H1 (cell line): ENCODE measurements around the gene SPHKAP. TPM values are rescaled to one million over a fixed set of nuclear protein-coding genes. Genes with fewer than 3 reads are reported as not detected.

Experiments used
- CTCF ChIA-PET: fragments of 300-600 bp; sonication (Branson Sonifier 250); formaldehyde crosslinking; loops from one replicate; lab custom pipeline; 2021; ENCODE audit not compliant: partially characterized antibody; lab: Charles Lee
- POLR2A ChIA-PET: fragments of 300-600 bp; sonication (Branson Sonifier 250); formaldehyde crosslinking; loops from one replicate; lab custom pipeline; 2021; ENCODE audit warnings: inconsistent platforms; ENCODE audit not compliant: partially characterized antibody; lab: Charles Lee
- DNase-seq, 2 experiments: peaks; one replicate each; pipeline versions ENCODE4 v3.0.0 to v3.0.0-alpha.2; 2010 to 2022; ENCODE audit warnings: low spot score in 2 of 2, low read depth in 1 of 2, mixed read lengths in 1 of 2
- FAIRE-seq: peaks from 2 replicates; lab custom pipeline; 2011; peaks lifted over from hg19 to GRCh38; lab: Jason Lieb, UNC
- H2AFZ ChIP-seq: 2 replicates; pipeline ENCODE4 v1.8.1; 2012; ENCODE audit warnings: low read length, inconsistent platforms
- H2AK5ac ChIP-seq: 2 replicates; pipeline ENCODE4 v1.6.1; 2013; ENCODE audit warnings: low read depth, low read length
- H2BK120ac ChIP-seq: replicated peaks from 2 replicates; pipeline ENCODE3; 2013; ENCODE audit warnings: low read depth, low read length, inconsistent platforms
- H2BK12ac ChIP-seq: 2 replicates; pipeline ENCODE4 v1.6.1; 2013; ENCODE audit warnings: low read depth, low read length
- H2BK15ac ChIP-seq: 2 replicates; pipeline ENCODE4 v1.6.1; 2013; ENCODE audit warnings: low read length
- H2BK20ac ChIP-seq: 2 replicates; pipeline ENCODE4 v1.6.1; 2013; ENCODE audit warnings: low read length
- H2BK5ac ChIP-seq: 2 replicates; pipeline ENCODE4 v1.6.1; 2013; ENCODE audit warnings: low read depth, low read length
- H3K14ac ChIP-seq: 2 replicates; pipeline ENCODE4 v1.6.1; 2013; ENCODE audit warnings: inconsistent platforms; ENCODE audit not compliant: insufficient read length
- H3K18ac ChIP-seq: 2 replicates; pipeline ENCODE4 v1.6.1; 2013; ENCODE audit warnings: low read length; ENCODE audit errors: extremely low read depth
- H3K23ac ChIP-seq: 2 replicates; pipeline ENCODE4 v1.6.1; 2013; ENCODE audit warnings: inconsistent platforms; ENCODE audit not compliant: insufficient read length
- H3K23me2 ChIP-seq: 2 replicates; pipeline ENCODE4 v1.6.1; 2013; ENCODE audit warnings: low read depth, low read length
- H3K27ac ChIP-seq: 2 replicates; pipeline ENCODE4 v1.6.1; 2011; ENCODE audit warnings: low read depth, low read length, inconsistent platforms
- H3K27me3 ChIP-seq, 4 experiments: replicated peaks in 1 of 4; 1 replicate in 1 of 4; 2 replicates in 3 of 4; pipeline versions ENCODE4 v1.6.1 to v1.8.1; 2011 to 2013; ENCODE audit warnings: low read length in 3 of 4, mild to moderate bottlenecking in 3 of 4, inconsistent platforms in 2 of 4, mixed read lengths in 2 of 4, moderate library complexity in 1 of 4; ENCODE audit not compliant: control insufficient read depth in 3 of 4, insufficient read depth in 3 of 4; ENCODE audit errors: extremely low read depth in 1 of 4
- H3K36me3 ChIP-seq, 4 experiments: 2 replicates each; pipeline versions ENCODE4 v1.6.1 to v1.8.1; 2011 to 2013; ENCODE audit warnings: mild to moderate bottlenecking in 4 of 4, low read length in 3 of 4, moderate library complexity in 2 of 4, control low read depth in 1 of 4, inconsistent platforms in 1 of 4; ENCODE audit not compliant: insufficient read depth in 4 of 4, control insufficient read depth in 2 of 4
- H3K4ac ChIP-seq: replicated peaks from 2 replicates; pipeline ENCODE3; 2013; ENCODE audit warnings: low read length, low read depth, mixed read lengths, inconsistent platforms; ENCODE audit not compliant: insufficient read length
- H3K4me1 ChIP-seq, 4 experiments: replicated peaks in 1 of 4; 1 replicate in 1 of 4; 2 replicates in 3 of 4; pipeline versions ENCODE4 v1.6.1 to v1.8.1; 2011 to 2013; ENCODE audit warnings: low read length in 3 of 4, inconsistent platforms in 2 of 4, mixed read lengths in 1 of 4; ENCODE audit not compliant: insufficient read depth in 4 of 4, control insufficient read depth in 3 of 4
- H3K4me2 ChIP-seq, 2 experiments: 2 replicates each; pipeline versions ENCODE4 v1.6.1 to v1.8.1; 2011 to 2013; ENCODE audit warnings: low read depth in 2 of 2, low read length in 2 of 2, control low read depth in 1 of 2, inconsistent platforms in 1 of 2, mild to moderate bottlenecking in 1 of 2; ENCODE audit not compliant: insufficient read depth in 1 of 2
- H3K4me3 ChIP-seq, 4 experiments: fragments of 200-600, 300-600 bp in 1 of 4; sonication (generic), shearing (Covaris generic), sonication (Bioruptor Twin) in 1 of 4; 2 replicates each; pipeline versions ENCODE4 v1.5.1 to v1.8.1; 2011 to 2016; ENCODE audit warnings: low read length in 4 of 4, low read depth in 3 of 4, control low read depth in 2 of 4, inconsistent platforms in 2 of 4, mild to moderate bottlenecking in 2 of 4, mixed read lengths in 1 of 4, moderate library complexity in 1 of 4; ENCODE audit not compliant: insufficient read depth in 2 of 4; ENCODE audit errors: extremely low read depth in 1 of 4
- H3K56ac ChIP-seq: replicated peaks from 2 replicates; pipeline ENCODE3; 2013; ENCODE audit warnings: low read depth, mild to moderate bottlenecking, mixed read lengths, low read length, inconsistent platforms; ENCODE audit not compliant: insufficient read length
- H3K79me1 ChIP-seq: 2 replicates; pipeline ENCODE4 v1.6.1; 2013; ENCODE audit warnings: low read depth, low read length, control low read depth
- H3K79me2 ChIP-seq, 2 experiments: 2 replicates each; pipeline versions ENCODE4 v1.6.1 to v1.8.1; 2012 to 2013; ENCODE audit warnings: low read length in 2 of 2, mild to moderate bottlenecking in 2 of 2, inconsistent platforms in 1 of 2; ENCODE audit not compliant: insufficient read depth in 2 of 2, control insufficient read depth in 1 of 2
- H3K9ac ChIP-seq, 4 experiments: replicated peaks in 1 of 4; 1 replicate in 1 of 4; 2 replicates in 3 of 4; pipeline versions ENCODE4 v1.6.1 to v1.8.1; 2011 to 2013; ENCODE audit warnings: low read depth in 3 of 4, low read length in 3 of 4, control low read depth in 2 of 4, mild to moderate bottlenecking in 2 of 4, moderate library complexity in 2 of 4, inconsistent platforms in 1 of 4; ENCODE audit errors: extremely low read depth in 1 of 4
- H3K9me3 ChIP-seq, 2 experiments: 2 replicates each; pipeline versions ENCODE4 v1.6.1 to v1.8.1; 2012 to 2013; ENCODE audit warnings: mild to moderate bottlenecking in 2 of 2, moderate library complexity in 2 of 2, control low read depth in 1 of 2, inconsistent platforms in 1 of 2, low read depth in 1 of 2, low read length in 1 of 2, mixed read lengths in 1 of 2; ENCODE audit not compliant: insufficient read depth in 2 of 2
- H4K20me1 ChIP-seq, 2 experiments: replicated peaks in 1 of 2; 2 replicates each; pipeline versions ENCODE3 to v1.8.1; 2011 to 2013; ENCODE audit warnings: inconsistent platforms in 2 of 2, low read length in 2 of 2, mild to moderate bottlenecking in 1 of 2; ENCODE audit not compliant: insufficient read depth in 2 of 2, control insufficient read depth in 1 of 2
- H4K5ac ChIP-seq: 2 replicates; pipeline ENCODE4 v1.6.1; 2013; ENCODE audit warnings: low read length, low read depth, mixed read lengths, inconsistent platforms; ENCODE audit not compliant: insufficient read length
- H4K8ac ChIP-seq: 2 replicates; pipeline ENCODE4 v1.8.0; 2013; ENCODE audit warnings: mild to moderate bottlenecking, moderate library complexity, low read length, inconsistent platforms; ENCODE audit not compliant: insufficient read depth; ENCODE audit errors: extremely low read depth
- H4K91ac ChIP-seq: replicated peaks from 2 replicates; pipeline ENCODE3; 2013; ENCODE audit warnings: low read length, mixed read lengths, inconsistent platforms; ENCODE audit not compliant: insufficient read length
- BACH1 ChIP-seq: IDR thresholded peaks from 2 replicates; pipeline ENCODE4 v1.6.1; 2012; ENCODE audit warnings: low read length, improper control_type of control experiment
- CTBP2 ChIP-seq: IDR thresholded peaks from 2 replicates; pipeline ENCODE4 v1.7.0; 2011; ENCODE audit warnings: borderline replicate concordance, mild to moderate bottlenecking, moderate library complexity, mixed read lengths, low read length; ENCODE audit not compliant: insufficient read depth, insufficient read length
- HDAC6 ChIP-seq: IDR thresholded peaks from one replicate; pipeline ENCODE4 v1.7.1; 2012; ENCODE audit warnings: low read depth, mild to moderate bottlenecking, inconsistent platforms, low read length, moderate library complexity
- SAP30 ChIP-seq: fragments of 300-600 bp; sonication (generic); IDR thresholded peaks from 2 replicates; pipeline ENCODE4 v1.7.1; 2012; ENCODE audit warnings: low read length, moderate library complexity, mild to moderate bottlenecking, inconsistent platforms; ENCODE audit not compliant: insufficient read depth, insufficient replicate concordance
- ZNF274 ChIP-seq: IDR thresholded peaks from 2 replicates; pipeline ENCODE4 v1.7.0; 2012; ENCODE audit warnings: low read length, borderline replicate concordance; ENCODE audit errors: extremely low read depth
- WGBS, 2 experiments: shearing (Covaris generic) in 1 of 2; methylation state at CpG; one replicate each; pipeline versions ENCODE4 v1.1.6 to v1.1.7; 2013 to 2015; ENCODE audit warnings: low lambda C conversion rate in 2 of 2, mixed read lengths in 2 of 2, inconsistent platforms in 1 of 2, low coverage in 1 of 2, missing lambda C conversion rate in 1 of 2; ENCODE audit not compliant: insufficient replicate concordance in 2 of 2, insufficient coverage in 1 of 2, insufficient read length in 1 of 2; ENCODE audit errors: extremely low coverage in 1 of 2, missing lambda C conversion rate in 1 of 2; 5-methylcytosine and 5-hydroxymethylcytosine counted together
- polyA plus RNA-seq, 7 experiments: library from polyadenylated mRNA; depleted of rRNA in 3 of 7; stranded (reverse) in 5 of 7; unstranded in 2 of 7; fragments of >200 nt in 5 of 7; fragments of 200-250 nt in 2 of 7; gene quantifications; 1 replicate in 5 of 7; 2 replicates in 1 of 7; 4 replicates in 1 of 7; pipeline versions ENCODE4 v1.2.1 to v1.2.3, GENCODE V29; 2011 to 2013; ENCODE audit warnings: missing spikeins in 2 of 7, mixed read lengths in 2 of 7
- total RNA-seq: library from RNA; stranded (reverse); fragmentation: NEBNext Ultra II Directional; extraction: Animal tissue kit (Norgen Biotek cat#: 25700); gene quantifications from 2 replicates; pipeline ENCODE4 v1.2.1, GENCODE V29; 2021

SPHKAP gene
- total and polyA plus RNA-seq, 2 of the 8 experiments (the other 6 are each of a cell fraction or from before 2014, with no cell fraction given) = 0.02 TPM; not detected in 1

GRCh38 chr2:227990937-227991336 lies 190.6 kb downstream of the SPHKAP start:
- no peak overlapping the region for H3K4me2 ChIP-seq
- H3K36me3 ChIP-seq = no peaks in the 10 kb centered on the region
- no peak overlapping the region for H4K5ac ChIP-seq
- H2BK5ac ChIP-seq = no peak overlapping the region
- CTCF ChIA-PET = interaction anchor here (0.7 to 2.6 kb wide), 2 partner anchors 10 to 49 kb away, joined by 3 to 13 read pairs; no protein-coding TSS in a partner anchor
- no peak overlapping the region for H4K91ac ChIP-seq
- TF ChIP-seq BACH1 (no peak), ZNF274 (no peak), SAP30 (no peak), CTBP2 (no peak), HDAC6 (no peak)
- DNase-seq = no peak
- H2BK15ac ChIP-seq = no peak overlapping the region
- H3K4me3 ChIP-seq = no peak overlapping the region
- no peaks in the 10 kb centered on the region for H3K23me2 ChIP-seq
- no peak overlapping the region for H3K14ac ChIP-seq
- H3K27ac ChIP-seq = no peak overlapping the region
- H2BK12ac ChIP-seq = no peak overlapping the region
- no peak overlapping the region for H3K56ac ChIP-seq
- no peak overlapping the region for H3K23ac ChIP-seq
- POLR2A ChIA-PET = no interaction called here
- no peaks in the 10 kb centered on the region for H4K20me1 ChIP-seq
- no peak overlapping the region for H3K9ac ChIP-seq
- H3K79me1 ChIP-seq = no peaks in the 10 kb centered on the region
- no peaks in the 10 kb centered on the region for H3K27me3 ChIP-seq
- H2AFZ ChIP-seq = no peak overlapping the region
- H2BK20ac ChIP-seq = no peak overlapping the region
- no peak overlapping the region for H2AK5ac ChIP-seq
- H2BK120ac ChIP-seq = no peak overlapping the region
- no peaks in the 10 kb centered on the region for H3K9me3 ChIP-seq
- no peak overlapping the region for H3K4ac ChIP-seq
- WGBS, 2 experiments = 95% methylated on average over 4 of the region's 4 CpGs; no CpG with 5 or more reads in 1 of the 2 experiments
- FAIRE-seq = no peak
- no peak overlapping the region for H3K18ac ChIP-seq
- H4K8ac ChIP-seq = no peak overlapping the region
- no peaks in the 10 kb centered on the region for H3K4me1 ChIP-seq
- no peaks in the 10 kb centered on the region for H3K79me2 ChIP-seq
